Urinary bladder (tissue), 4 donors: ENCODE results near the gene PARK7. TPM values are rescaled to one million over a fixed set of nuclear protein-coding genes. Genes with fewer than 3 reads are reported as not detected.
"Not testable (repeated sequence)": the region's sequence is repeated elsewhere in the genome, so short reads cannot be mapped to it uniquely, and the experiment has no call there.

Experiments used
- DNase-seq: peaks from one replicate; pipeline ENCODE4 v3.0.0-alpha.2; 2015; ENCODE audit errors: extremely low spot score
- H3K27ac ChIP-seq: one replicate; pipeline ENCODE4 v1.5.1; 2013; ENCODE audit warnings: low read depth, mild to moderate bottlenecking, moderate library complexity
- H3K36me3 ChIP-seq: one replicate; pipeline ENCODE4 v1.6.1; 2013; ENCODE audit warnings: mild to moderate bottlenecking, moderate library complexity; ENCODE audit not compliant: insufficient read depth
- H3K4me1 ChIP-seq: one replicate; pipeline ENCODE4 v1.6.1; 2013; ENCODE audit warnings: mild to moderate bottlenecking, moderate library complexity; ENCODE audit not compliant: insufficient read depth
- H3K4me3 ChIP-seq: one replicate; pipeline ENCODE4 v1.5.1; 2013; ENCODE audit warnings: low read depth, low read length
- WGBS: extraction: QIAGEN DNeasy Blood & Tissue Kit; methylation state at CpG from one replicate; pipeline ENCODE4 v1.1.7; 2013; 5-methylcytosine and 5-hydroxymethylcytosine counted together
- polyA plus RNA-seq: library from polyadenylated mRNA; stranded (reverse); fragments of 200-250 nt; gene quantifications from one replicate; pipeline ENCODE4 v1.2.3, GENCODE V29; 2013
- total RNA-seq: library from RNA; depleted of rRNA; stranded (reverse); fragments of >200 nt; gene quantifications from one replicate; pipeline ENCODE4 v1.2.3, GENCODE V29; 2014
- donor health status: healthy with polysubstance abuse.
- donor health status: healthy.

PARK7 gene
- total and polyA plus RNA-seq, 2 donors = 132 to 297 TPM

GRCh38 chr1:7931446-7931812, 30.1 kb upstream of the PARK7 start:
- no peaks in the 10 kb centered on the region for H3K36me3 ChIP-seq
- no peaks in the 10 kb centered on the region for H3K4me1 ChIP-seq
- DNase-seq = no peak
- no peak overlapping the region for H3K27ac ChIP-seq
- H3K4me3 ChIP-seq = no peak overlapping the region
- WGBS = 62% methylated on average over 2 of the region's 2 CpGs

GRCh38 chr1:7932524-7933138, 28.9 kb upstream of the PARK7 start:
- no peak overlapping the region for H3K27ac ChIP-seq
- no peaks in the 10 kb centered on the region for H3K4me1 ChIP-seq
- DNase-seq = no peak
- no peak overlapping the region for H3K4me3 ChIP-seq
- 70% methylated on average over 15 of the region's 15 CpGs for WGBS
- no peaks in the 10 kb centered on the region for H3K36me3 ChIP-seq

- Histone ChIP-seq H3K27ac (no peak overlapping the region), H3K36me3 (no peaks in the 10 kb centered on the region), H3K4me3 (no peak overlapping the region), H3K4me1 (no peaks in the 10 kb centered on the region)
- DNase-seq = no peak
- 21% methylated on average over 3 of the region's 3 CpGs for WGBS
These were observed 23.4 kb upstream of the PARK7 start for GRCh38 chr1:7938070-7938469.

GRCh38 chr1:7940034-7940433, 21.5 kb upstream of the PARK7 start:
- Histone ChIP-seq H3K4me1 (no peaks in the 10 kb centered on the region), H3K27ac (no peak overlapping the region), H3K36me3 (no peaks in the 10 kb centered on the region), H3K4me3 (no peak overlapping the region)
- 72% methylated on average over 3 of the region's 3 CpGs for WGBS
- no peak for DNase-seq

GRCh38 chr1:7940745-7941436, 20.6 kb upstream of the PARK7 start, which contains the start of gene TNFRSF9:
Gene TNFRSF9, minus strand, starts transcription at chr1:7940839. Its CDS starts 845 bp downstream, at chr1:7939994.
- WGBS = 59% methylated on average over 14 of the region's 14 CpGs
- H3K27ac ChIP-seq = no peak within 1 kb of the TSS
- no peak within 1 kb of the TSS for H3K4me3 ChIP-seq
- no peaks in the 10 kb centered on the region for H3K36me3 ChIP-seq
- H3K4me1 ChIP-seq = no peaks in the 10 kb centered on the region
- no peak for DNase-seq

- Histone ChIP-seq H3K36me3 (no peaks in the 10 kb centered on the region), H3K4me1 (no peaks in the 10 kb centered on the region), H3K4me3 (no peak overlapping the region), H3K27ac (no peak overlapping the region)
- DNase-seq = no peak
- 69% methylated on average over 9 of the region's 9 CpGs for WGBS
These were observed 20.1 kb upstream of the PARK7 start for GRCh38 chr1:7941437-7941793.

- no peak overlapping the region for H3K27ac ChIP-seq
- no peak for DNase-seq
- no peaks in the 10 kb centered on the region for H3K36me3 ChIP-seq
- H3K4me1 ChIP-seq = no peaks in the 10 kb centered on the region
- peak overlapping the region; percentile 11 for H3K4me3 ChIP-seq
- WGBS = 7% methylated on average over 40 of the region's 40 CpGs
These were observed 19.1 kb upstream of the PARK7 start for GRCh38 chr1:7942214-7942921.

- no peak overlapping the region for H3K4me3 ChIP-seq
- H3K27ac ChIP-seq = no peak overlapping the region
- H3K4me1 ChIP-seq = no peaks in the 10 kb centered on the region
- 37% methylated on average over 2 of the region's 2 CpGs for WGBS
- no peak for DNase-seq
- no peaks in the 10 kb centered on the region for H3K36me3 ChIP-seq
These were observed 18.3 kb upstream of the PARK7 start for GRCh38 chr1:7943251-7943650.

GRCh38 chr1:7948960-7949359, 12.6 kb upstream of the PARK7 start:
- DNase-seq = no peak
- H3K27ac ChIP-seq = no peak overlapping the region
- no peak overlapping the region for H3K4me3 ChIP-seq
- H3K4me1 ChIP-seq = no peaks in the 10 kb centered on the region
- WGBS = 72% methylated on average over 5 of the region's 5 CpGs
- H3K36me3 ChIP-seq = no peaks in the 10 kb centered on the region

- H3K27ac ChIP-seq, DNase-seq, H3K36me3 ChIP-seq, H3K4me3 ChIP-seq, H3K4me1 ChIP-seq: not testable (repeated sequence)
- 83% methylated on average over 30 of the region's 30 CpGs for WGBS
These were observed 8.7 kb upstream of the PARK7 start for GRCh38 chr1:7952791-7953190.

- WGBS = 1% methylated on average over 65 of the region's 65 CpGs
- Histone ChIP-seq H3K27ac (peak overlapping the region; percentile 81), H3K36me3 (no peaks in the 10 kb centered on the region), H3K4me1 (no peaks in the 10 kb centered on the region), H3K4me3 (peak overlapping the region; percentile 51)
- DNase-seq = peak; percentile 67
These were observed 7.5 kb upstream of the PARK7 start for GRCh38 chr1:7953850-7954609.

GRCh38 chr1:7954683-7955082, 6.8 kb upstream of the PARK7 start:
- Histone ChIP-seq H3K4me3 (peak overlapping the region; percentile 51), H3K36me3 (no peaks in the 10 kb centered on the region), H3K4me1 (no peaks in the 10 kb centered on the region), H3K27ac (no peak overlapping the region)
- DNase-seq = no peak
- WGBS = 69% methylated on average over 7 of the region's 7 CpGs

GRCh38 chr1:7956218-7957032, 5.1 kb upstream of the PARK7 start:
- DNase-seq = no peak
- Histone ChIP-seq H3K36me3 (no peaks in the 10 kb centered on the region), H3K4me1 (no peaks in the 10 kb centered on the region), H3K4me3 (no peak overlapping the region), H3K27ac (no peak overlapping the region)
- 85% methylated on average over 10 of the region's 10 CpGs for WGBS
